ENCODE data around the gene F2R.

Gene F2R

GRCh38 chr5:76690704-76691466, 25.0 kb upstream of the F2R start:
- no peak for DNase-seq

- DNase-seq: no peak
These were observed 24.3 kb upstream of the F2R start for GRCh38 chr5:76691467-76692273.

- no peak for DNase-seq
These were observed 23.7 kb upstream of the F2R start for GRCh38 chr5:76692274-76692540.

DNA sequence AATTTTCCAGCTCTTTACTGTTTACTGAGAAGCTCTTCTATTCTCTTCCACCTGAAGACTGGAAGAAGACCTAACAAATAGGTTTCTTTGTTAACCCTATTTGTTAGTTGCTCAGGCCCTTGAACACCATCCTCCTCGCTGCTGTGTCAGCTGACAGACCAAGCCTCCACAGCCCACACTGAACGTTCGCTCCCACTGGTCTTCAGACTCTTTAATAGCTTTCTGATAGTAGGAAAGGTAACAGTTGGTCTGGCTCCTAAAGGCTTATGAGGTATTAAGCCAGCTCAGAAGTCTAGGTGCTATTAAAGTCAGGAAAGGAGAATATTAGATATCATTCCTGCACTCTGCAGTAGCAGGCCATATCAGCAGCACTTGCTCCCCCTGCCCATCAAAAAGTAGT, 23.3 kb upstream of the F2R start:
- DNase-seq: no peak

- no peak for DNase-seq
These were observed 22.8 kb upstream of the F2R start for GRCh38 chr5:76693141-76693540.

- no peak for DNase-seq
These were observed 21.6 kb upstream of the F2R start for GRCh38 chr5:76694317-76694716.

- no peak for DNase-seq
These were observed 20.6 kb upstream of the F2R start for GRCh38 chr5:76695346-76695745.

DNA sequence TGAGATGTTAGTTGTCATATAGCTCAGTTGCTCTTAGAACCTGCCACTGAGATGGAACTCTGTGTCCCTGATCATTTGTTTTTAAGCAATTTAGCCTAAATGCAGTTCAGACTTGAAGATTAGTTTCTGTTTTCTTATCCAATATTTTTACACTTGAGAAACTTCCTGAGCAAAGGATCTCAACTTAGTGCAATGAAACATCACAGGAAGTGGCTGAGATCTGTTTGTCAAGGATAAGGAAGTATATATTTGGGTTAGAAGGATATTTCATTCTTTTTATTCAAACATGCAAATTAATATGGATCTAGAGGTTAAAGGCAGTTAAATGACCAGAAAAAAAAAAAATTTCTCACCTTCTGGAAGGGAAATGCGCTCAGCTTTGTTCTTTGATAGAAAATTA, 19.7 kb upstream of the F2R start:
- DNase-seq: no peak

DNA sequence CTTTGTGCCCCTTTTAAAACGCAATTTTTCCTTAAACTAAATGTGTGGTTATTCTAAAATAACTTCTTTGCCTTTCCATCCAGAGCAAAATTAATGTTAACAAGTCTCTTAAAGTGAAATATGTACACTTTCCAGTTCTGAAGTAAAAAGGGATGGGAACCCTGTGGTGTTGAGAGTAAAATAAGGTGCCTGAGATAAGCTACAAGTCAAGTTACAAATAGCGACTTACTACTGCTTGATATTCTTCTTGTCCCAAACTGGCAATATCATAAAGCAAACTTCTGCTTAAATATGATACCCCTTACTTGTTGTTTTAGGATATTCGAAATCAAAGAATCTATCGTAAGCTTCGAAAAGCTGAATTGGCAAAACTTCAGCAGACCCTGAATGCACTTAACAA, 18.3 kb upstream of the F2R start:
- no peak for DNase-seq

DNA sequence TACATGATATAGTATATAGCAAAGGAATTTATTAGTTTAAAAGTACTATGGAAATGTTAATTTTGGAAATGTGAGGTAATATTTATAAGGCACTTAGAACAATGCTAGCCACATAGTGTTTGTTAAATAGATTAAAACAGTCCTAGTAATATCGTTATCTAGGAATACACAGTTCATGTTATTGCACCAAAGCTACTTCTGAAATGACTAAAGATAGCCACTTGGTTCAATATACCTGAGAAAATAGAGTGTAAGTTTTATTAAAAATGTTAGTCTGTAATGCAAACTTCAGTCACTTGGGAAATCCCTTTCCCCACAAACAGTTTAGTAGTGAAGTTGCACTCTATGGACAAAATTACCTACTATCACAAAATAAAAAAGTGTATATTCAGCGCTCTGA, 15.4 kb upstream of the F2R start:
- no peak for DNase-seq

GRCh38 chr5:76701298-76701697, 14.6 kb upstream of the F2R start:
- no peak for DNase-seq

DNA sequence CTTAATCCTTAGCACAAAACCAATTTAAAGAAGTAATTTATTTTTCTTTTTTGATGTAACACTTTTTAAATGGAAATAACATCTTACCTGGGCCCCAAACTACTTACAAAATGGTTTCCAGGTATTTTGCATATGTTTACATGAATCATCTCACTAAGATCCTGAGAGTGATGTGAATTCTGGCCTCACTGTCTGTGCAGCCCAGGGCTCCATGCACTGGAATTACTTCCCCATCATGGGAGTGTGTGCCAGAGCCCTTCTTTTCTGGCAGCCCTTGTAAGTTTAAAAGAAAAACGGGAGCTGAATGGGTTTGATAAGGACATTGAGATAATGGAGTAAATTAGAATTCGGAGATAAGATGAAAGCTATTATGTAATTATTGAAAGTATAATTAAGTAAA, 12.2 kb upstream of the F2R start:
- DNase-seq: no peak

DNA sequence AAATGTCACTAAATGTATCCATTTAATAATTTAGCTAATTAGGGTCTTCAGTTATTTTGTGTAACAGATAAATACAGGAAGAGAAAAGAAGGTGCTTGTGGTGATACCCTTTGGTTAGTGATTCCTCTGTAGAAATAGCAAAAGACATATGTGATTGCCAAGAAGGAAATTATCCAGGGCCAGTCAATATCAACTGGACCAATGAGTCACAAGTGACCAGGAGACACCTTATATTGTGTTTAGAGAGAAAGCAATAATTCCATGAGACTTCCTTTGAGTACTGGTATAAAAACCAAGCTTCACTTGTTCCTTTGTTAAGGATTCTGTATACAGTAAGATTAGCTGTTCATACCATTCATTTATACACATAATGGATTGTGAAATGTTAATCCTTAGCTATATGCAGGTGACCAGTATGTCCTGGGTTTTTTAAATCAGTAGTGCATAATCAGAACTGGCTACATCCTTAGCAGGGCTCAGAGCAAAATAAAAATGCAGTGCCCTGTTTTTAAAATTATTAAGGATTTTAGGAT, 11.7 kb upstream of the F2R start:
- no peak for DNase-seq

- DNase-seq: no peak
These were observed 10.4 kb upstream of the F2R start for GRCh38 chr5:76705574-76705973.

DNA sequence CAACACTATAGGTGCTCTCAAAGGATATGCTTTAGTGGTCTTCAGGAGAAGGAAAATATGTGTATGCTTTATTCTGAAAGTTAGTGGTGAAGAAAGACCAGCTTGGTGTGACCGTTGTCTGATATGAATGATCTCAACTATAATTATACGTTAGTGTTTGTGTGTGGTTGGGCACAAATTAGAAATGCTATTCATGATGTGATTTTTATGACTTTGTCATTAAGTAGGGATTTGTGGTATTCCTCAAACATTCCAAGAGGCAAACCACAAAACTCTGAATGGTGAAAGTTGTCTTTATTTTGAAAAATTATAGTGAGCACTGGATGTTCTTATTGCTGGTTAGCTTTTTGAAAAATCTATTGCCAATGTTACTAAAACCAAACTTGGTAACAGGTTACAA, 6.2 kb upstream of the F2R start:
- no peak for DNase-seq

DNA sequence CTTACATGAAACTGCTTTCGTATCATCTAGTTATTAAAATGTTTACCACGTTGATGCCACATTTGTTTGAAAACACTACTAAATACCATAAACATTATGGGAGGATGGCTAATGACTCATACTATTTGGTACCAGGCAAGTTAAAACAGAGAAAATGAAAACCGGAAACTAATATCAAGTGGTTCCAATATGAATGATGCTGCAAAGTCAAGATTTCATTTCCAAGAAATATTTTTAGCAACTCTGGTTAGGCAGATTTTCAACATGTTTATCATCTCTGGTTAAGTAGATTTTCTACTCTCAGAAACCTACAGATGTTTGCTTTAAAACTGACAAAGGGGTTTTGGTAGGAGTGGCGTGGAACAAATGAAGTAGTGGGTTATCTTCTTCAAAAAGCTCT, 4.9 kb upstream of the F2R start:
- DNase-seq: no peak

DNA sequence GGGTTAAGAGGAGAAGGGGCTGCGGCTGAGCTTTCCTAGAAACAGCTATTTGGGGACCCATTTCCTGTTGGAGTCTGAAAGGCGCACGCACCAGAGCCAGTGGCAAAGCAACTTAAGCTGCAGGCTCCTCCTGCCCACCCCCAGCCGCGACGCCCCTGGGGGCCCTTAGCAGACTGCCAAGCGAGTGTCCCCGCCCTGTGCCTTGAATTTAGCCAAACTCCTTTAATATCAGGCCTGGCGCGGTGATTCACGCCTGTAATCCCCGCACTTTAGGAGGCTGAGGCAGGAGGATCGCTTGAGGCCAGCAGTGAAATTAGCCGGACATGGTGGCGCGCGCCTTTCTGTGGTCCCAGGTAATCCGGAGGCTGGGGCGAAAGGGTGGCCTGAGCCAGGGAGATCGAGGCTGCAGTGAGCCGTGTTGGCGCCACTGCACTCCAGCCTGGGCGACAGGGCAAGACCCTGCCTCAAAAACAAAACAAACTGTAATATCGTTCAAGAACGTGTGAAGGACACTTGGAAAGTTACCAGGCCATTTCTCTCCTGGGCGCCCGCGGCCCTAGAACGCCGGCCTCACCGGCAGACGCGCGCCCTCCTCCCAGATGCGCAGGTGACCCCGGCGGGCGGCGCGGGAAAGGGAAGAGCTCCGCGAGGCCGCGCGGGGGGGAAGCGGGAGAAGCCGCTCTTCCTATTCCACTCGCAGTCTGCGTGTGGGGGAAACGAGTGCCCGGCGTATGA, 1.0 kb upstream of the F2R start:
- no peak for DNase-seq

- DNase-seq: no peak
These were observed 515 bp upstream of the F2R start for GRCh38 chr5:76715486-76715735.

GRCh38 chr5:76716456-76717157, 681 bp downstream of the F2R start:
- DNase-seq: no peak

- no peak for DNase-seq
These were observed 1.5 kb downstream of the F2R start for GRCh38 chr5:76717222-76718083.

GRCh38 chr5:76718381-76718832, 2.5 kb downstream of the F2R start:
- no peak for DNase-seq

DNA sequence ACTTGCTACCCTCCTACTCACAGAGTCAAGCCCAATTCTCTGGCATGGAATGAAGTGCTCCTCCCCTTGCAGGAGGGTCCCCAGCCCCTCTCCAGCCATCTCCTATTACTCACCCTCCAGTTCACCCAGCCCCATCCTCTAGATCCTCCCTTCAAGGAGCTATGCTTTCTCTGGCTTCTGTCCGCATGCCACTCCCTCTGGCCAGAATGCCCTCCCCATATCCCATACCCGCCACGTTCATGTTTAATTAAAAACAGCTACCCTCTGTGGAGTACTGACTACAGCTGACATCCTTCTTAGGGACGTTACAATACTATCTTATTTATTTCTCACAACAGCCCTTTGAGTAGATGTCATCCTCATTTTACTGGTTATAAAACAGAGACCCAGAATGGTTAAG, 3.0 kb downstream of the F2R start:
- no peak for DNase-seq

All from NCI-H2029 (cell line).